ENCODE measurements around the gene MYPOP. TPM values are rescaled to one million over a fixed set of nuclear protein-coding genes. Genes with fewer than 3 reads are reported as not detected.

MYPOP gene
- total and polyA plus RNA-seq, 2 of the 13 experiments (the other 11 are each of a cell fraction or from before 2014, with no cell fraction given), result 2.3 to 2.7 TPM

- TF ChIP-seq ZNF816 (CRISPR knock-in tag; IDR thresholded peaks at IDR 0.05; ENCODE audit: borderline replicate concordance) (no peak), POLR2G (IDR thresholded peaks at IDR 0.05; ENCODE audit: low read depth, low read length) (peak; percentile 72), POGZ (CRISPR knock-in tag; IDR thresholded peaks at IDR 0.05) (no peak), AGO2 (optimal IDR thresholded peaks at IDR 0.05; ENCODE audit: low read depth, low read length) (peak; percentile 77), KDM5B (CRISPR knock-in tag; IDR thresholded peaks at IDR 0.05; ENCODE audit: borderline replicate concordance) (no peak; the same call in 1 of the 2 replicates), ZNF670 (CRISPR knock-in tag; IDR thresholded peaks at IDR 0.05; ENCODE audit: borderline replicate concordance) (peak; percentile 74), ZNF557 (CRISPR knock-in tag; IDR thresholded peaks at IDR 0.05) (no peak), HOXD1 (CRISPR knock-in tag; IDR thresholded peaks at IDR 0.05) (no peak), ZNF326 (CRISPR knock-in tag; IDR thresholded peaks at IDR 0.05; ENCODE audit: borderline replicate concordance) (no peak), ZFY (CRISPR knock-in tag; IDR thresholded peaks at IDR 0.05) (peak; percentile 81), ZFP1 (CRISPR knock-in tag; IDR thresholded peaks at IDR 0.05) (no peak), GATAD2A (CRISPR knock-in tag; IDR thresholded peaks at IDR 0.05) (peak; percentile 59), ZNF224 (CRISPR knock-in tag; IDR thresholded peaks at IDR 0.05) (no peak), ZNF703 (CRISPR knock-in tag; IDR thresholded peaks at IDR 0.05; ENCODE audit: borderline replicate concordance) (peak; percentile 38; the same call in 1 of the 2 replicates), ZNF34 (CRISPR knock-in tag; IDR thresholded peaks at IDR 0.05; ENCODE audit: borderline replicate concordance) (no peak), ZNF432 (CRISPR knock-in tag; IDR thresholded peaks at IDR 0.05; ENCODE audit: borderline replicate concordance) (no peak)
- TF ChIP-seq, protein P1, sequence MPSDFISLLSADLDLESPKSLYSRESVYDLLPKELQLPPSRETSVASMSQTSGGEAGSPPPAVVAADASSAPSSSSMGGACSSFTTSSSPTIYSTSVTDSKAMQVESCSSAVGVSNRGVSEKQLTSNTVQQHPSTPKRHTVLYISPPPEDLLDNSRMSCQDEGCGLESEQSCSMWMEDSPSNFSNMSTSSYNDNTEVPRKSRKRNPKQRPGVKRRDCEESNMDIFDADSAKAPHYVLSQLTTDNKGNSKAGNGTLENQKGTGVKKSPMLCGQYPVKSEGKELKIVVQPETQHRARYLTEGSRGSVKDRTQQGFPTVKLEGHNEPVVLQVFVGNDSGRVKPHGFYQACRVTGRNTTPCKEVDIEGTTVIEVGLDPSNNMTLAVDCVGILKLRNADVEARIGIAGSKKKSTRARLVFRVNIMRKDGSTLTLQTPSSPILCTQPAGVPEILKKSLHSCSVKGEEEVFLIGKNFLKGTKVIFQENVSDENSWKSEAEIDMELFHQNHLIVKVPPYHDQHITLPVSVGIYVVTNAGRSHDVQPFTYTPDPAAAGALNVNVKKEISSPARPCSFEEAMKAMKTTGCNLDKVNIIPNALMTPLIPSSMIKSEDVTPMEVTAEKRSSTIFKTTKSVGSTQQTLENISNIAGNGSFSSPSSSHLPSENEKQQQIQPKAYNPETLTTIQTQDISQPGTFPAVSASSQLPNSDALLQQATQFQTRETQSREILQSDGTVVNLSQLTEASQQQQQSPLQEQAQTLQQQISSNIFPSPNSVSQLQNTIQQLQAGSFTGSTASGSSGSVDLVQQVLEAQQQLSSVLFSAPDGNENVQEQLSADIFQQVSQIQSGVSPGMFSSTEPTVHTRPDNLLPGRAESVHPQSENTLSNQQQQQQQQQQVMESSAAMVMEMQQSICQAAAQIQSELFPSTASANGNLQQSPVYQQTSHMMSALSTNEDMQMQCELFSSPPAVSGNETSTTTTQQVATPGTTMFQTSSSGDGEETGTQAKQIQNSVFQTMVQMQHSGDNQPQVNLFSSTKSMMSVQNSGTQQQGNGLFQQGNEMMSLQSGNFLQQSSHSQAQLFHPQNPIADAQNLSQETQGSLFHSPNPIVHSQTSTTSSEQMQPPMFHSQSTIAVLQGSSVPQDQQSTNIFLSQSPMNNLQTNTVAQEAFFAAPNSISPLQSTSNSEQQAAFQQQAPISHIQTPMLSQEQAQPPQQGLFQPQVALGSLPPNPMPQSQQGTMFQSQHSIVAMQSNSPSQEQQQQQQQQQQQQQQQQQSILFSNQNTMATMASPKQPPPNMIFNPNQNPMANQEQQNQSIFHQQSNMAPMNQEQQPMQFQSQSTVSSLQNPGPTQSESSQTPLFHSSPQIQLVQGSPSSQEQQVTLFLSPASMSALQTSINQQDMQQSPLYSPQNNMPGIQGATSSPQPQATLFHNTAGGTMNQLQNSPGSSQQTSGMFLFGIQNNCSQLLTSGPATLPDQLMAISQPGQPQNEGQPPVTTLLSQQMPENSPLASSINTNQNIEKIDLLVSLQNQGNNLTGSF (CRISPR knock-in tag; IDR thresholded peaks at IDR 0.05), result no peak; the same call in 1 of the 2 replicates
- TF ChIP-seq, protein P2, sequence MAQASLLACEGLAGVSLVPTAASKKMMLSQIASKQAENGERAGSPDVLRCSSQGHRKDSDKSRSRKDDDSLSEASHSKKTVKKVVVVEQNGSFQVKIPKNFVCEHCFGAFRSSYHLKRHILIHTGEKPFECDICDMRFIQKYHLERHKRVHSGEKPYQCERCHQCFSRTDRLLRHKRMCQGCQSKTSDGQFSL (CRISPR knock-in tag; IDR thresholded peaks at IDR 0.05), result no peak
- TF ChIP-seq, protein P3, sequence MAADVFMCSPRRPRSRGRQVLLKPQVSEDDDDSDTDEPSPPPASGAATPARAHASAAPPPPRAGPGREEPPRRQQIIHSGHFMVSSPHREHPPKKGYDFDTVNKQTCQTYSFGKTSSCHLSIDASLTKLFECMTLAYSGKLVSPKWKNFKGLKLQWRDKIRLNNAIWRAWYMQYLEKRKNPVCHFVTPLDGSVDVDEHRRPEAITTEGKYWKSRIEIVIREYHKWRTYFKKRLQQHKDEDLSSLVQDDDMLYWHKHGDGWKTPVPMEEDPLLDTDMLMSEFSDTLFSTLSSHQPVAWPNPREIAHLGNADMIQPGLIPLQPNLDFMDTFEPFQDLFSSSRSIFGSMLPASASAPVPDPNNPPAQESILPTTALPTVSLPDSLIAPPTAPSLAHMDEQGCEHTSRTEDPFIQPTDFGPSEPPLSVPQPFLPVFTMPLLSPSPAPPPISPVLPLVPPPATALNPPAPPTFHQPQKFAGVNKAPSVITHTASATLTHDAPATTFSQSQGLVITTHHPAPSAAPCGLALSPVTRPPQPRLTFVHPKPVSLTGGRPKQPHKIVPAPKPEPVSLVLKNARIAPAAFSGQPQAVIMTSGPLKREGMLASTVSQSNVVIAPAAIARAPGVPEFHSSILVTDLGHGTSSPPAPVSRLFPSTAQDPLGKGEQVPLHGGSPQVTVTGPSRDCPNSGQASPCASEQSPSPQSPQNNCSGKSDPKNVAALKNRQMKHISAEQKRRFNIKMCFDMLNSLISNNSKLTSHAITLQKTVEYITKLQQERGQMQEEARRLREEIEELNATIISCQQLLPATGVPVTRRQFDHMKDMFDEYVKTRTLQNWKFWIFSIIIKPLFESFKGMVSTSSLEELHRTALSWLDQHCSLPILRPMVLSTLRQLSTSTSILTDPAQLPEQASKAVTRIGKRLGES (CRISPR knock-in tag; IDR thresholded peaks at IDR 0.05; ENCODE audit: borderline replicate concordance), result no peak
- TF ChIP-seq, protein P4, sequence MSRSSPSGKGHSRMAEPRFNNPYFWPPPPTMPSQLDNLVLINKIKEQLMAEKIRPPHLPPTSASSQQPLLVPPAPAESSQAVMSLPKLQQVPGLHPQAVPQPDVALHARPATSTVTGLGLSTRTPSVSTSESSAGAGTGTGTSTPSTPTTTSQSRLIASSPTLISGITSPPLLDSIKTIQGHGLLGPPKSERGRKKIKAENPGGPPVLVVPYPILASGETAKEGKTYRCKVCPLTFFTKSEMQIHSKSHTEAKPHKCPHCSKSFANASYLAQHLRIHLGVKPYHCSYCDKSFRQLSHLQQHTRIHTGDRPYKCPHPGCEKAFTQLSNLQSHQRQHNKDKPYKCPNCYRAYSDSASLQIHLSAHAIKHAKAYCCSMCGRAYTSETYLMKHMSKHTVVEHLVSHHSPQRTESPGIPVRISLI (CRISPR knock-in tag; IDR thresholded peaks at IDR 0.05; ENCODE audit: borderline replicate concordance), result peak; percentile 33; the same call in 1 of the 2 replicates
Observed at GRCh38 chr19:45876411-45877197, 25.8 kb downstream of the MYPOP start (continued).
